Measurements from ENCODE around the gene DRC3. TPM values are rescaled to one million over a fixed set of nuclear protein-coding genes. Genes with fewer than 3 reads are reported as not detected.

Gene DRC3
- total and polyA plus RNA-seq, 2 donors (not counting 1 experiment from before 2014, with no cell fraction given), result 0.17 TPM; not detected in 1

DNA sequence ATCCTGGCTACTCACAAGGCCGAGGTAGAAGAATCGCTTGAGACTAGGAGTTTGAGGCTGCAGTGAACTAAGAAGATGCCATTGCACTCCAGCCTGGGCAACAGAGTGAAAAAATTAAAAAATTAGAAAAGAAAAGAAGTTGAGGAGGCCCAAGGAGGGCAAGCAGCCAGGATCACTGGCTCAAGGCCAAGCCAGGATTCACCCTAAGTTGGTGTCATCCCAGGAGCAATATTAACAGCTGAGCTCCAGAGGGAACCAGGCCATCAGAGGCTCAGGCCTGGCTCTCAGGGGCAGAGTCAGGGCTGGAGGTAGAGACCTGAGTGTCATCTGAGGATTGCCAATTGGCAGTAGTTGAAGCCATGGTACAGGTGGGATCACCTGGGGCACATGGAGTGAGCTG is 20.7 kb downstream of the DRC3 start:
- H3K4me1 Mint-ChIP-seq, result no peaks in the 10 kb centered on the region
- Histone ChIP-seq H3K9ac (ENCODE audit: low read length) (no peak overlapping the region), H3K79me2 (ENCODE audit: control insufficient read depth, insufficient read depth, low read length) (no peaks in the 10 kb centered on the region), H3K9me3 (ENCODE audit: control extremely low read depth in 1 of 3, control insufficient read depth in 2 of 3, insufficient read depth in 1 of 3, low read length in 2 of 3) (no peaks in the 10 kb centered on the region), H3K36me3 (replicated peaks in 1 of 2; ENCODE audit: control extremely low read depth in 1 of 2, control insufficient read depth in 1 of 2, extremely low read depth in 1 of 2, insufficient read depth in 2 of 2, low read length in 1 of 2) (no peaks in the 10 kb centered on the region), H3K4me3 (ENCODE audit: control extremely low read depth in 1 of 5, extremely low read depth in 1 of 5, insufficient read depth in 1 of 5, low read depth in 2 of 5, low read length in 4 of 5) (no peak overlapping the region), H3K27me3 (replicated peaks in 1 of 4; ENCODE audit: control extremely low read depth in 1 of 4, control insufficient read depth in 3 of 4, insufficient read depth in 4 of 4, low read length in 3 of 4) (no peaks in the 10 kb centered on the region), H2AFZ (ENCODE audit: insufficient read depth, low read depth, low read length, poor library complexity, severe bottlenecking) (no peak overlapping the region), H3K4me1 (ENCODE audit: control insufficient read depth in 2 of 2, insufficient read depth in 2 of 2, low read length in 2 of 2) (no peaks in the 10 kb centered on the region), H4K20me1 (ENCODE audit: control insufficient read depth, insufficient read depth, low read length, poor library complexity, severe bottlenecking) (no peaks in the 10 kb centered on the region), H3K27ac (ENCODE audit: low read length in 2 of 2) (no peak overlapping the region), H3K4me2 (replicated peaks; ENCODE audit: low read depth, low read length, poor library complexity, severe bottlenecking) (no peak overlapping the region)
- ChIA-PET POLR2A (no interaction called here), CTCF (interaction anchor here (1.4 kb wide), 1 partner anchor 9 kb away, joined by 3 read pairs; no protein-coding TSS in a partner anchor)
- H3K9me3 Mint-ChIP-seq (ENCODE audit: insufficient read depth), result no peaks in the 10 kb centered on the region
- no peak for TF ChIP-seq EZH2 (IDR thresholded peaks at IDR 0.05; ENCODE audit: borderline replicate concordance, insufficient read depth, low read depth, low read length, poor library complexity, severe bottlenecking)
- TF ChIP-seq, protein P1, sequence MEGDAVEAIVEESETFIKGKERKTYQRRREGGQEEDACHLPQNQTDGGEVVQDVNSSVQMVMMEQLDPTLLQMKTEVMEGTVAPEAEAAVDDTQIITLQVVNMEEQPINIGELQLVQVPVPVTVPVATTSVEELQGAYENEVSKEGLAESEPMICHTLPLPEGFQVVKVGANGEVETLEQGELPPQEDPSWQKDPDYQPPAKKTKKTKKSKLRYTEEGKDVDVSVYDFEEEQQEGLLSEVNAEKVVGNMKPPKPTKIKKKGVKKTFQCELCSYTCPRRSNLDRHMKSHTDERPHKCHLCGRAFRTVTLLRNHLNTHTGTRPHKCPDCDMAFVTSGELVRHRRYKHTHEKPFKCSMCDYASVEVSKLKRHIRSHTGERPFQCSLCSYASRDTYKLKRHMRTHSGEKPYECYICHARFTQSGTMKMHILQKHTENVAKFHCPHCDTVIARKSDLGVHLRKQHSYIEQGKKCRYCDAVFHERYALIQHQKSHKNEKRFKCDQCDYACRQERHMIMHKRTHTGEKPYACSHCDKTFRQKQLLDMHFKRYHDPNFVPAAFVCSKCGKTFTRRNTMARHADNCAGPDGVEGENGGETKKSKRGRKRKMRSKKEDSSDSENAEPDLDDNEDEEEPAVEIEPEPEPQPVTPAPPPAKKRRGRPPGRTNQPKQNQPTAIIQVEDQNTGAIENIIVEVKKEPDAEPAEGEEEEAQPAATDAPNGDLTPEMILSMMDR (IDR thresholded peaks at IDR 0.05), result no peak
- H3K4me3 Mint-ChIP-seq, result no peak overlapping the region
- H3K27ac Mint-ChIP-seq, result no peak overlapping the region
- H3K27me3 Mint-ChIP-seq, result no peaks in the 10 kb centered on the region
- DNase-seq (no peak), ATAC-seq (ENCODE audit: low read depth) (no peak)
- intact Hi-C loops (cut with micrococcal nuclease), result no loop called here
- WGBS (ENCODE audit: insufficient coverage), result 100% methylated on average over 1 of the region's 2 CpGs

DNA sequence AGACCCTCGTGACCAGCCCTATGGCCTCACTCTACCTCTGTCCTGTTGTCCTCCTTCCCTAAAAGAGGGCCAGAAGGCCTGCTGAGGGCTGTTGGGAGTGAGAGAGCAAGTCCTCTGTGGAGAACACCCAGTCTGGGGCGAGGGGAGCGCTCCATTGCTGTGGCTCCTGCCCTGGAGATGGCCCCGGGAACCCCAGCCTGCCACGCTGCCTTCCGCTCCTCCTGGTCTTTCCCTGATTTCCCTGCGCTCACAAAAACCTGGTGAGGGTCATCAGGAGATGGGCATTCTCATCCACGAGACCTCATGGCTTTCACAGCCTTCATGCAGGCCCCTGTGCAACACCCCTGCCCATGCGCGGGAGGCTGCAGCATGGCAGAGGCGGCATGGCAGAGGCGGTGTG is 21.2 kb downstream of the DRC3 start:
- H3K36me3 ChIP-seq (replicated peaks in 1 of 2; ENCODE audit: control extremely low read depth in 1 of 2, control insufficient read depth in 1 of 2, extremely low read depth in 1 of 2, insufficient read depth in 2 of 2, low read length in 1 of 2), result no peaks in the 10 kb centered on the region
- ATAC-seq (ENCODE audit: low read depth), result no peak
- H3K27ac ChIP-seq (ENCODE audit: low read length in 2 of 2), result no peak overlapping the region
- no peak overlapping the region for H2AFZ ChIP-seq (ENCODE audit: insufficient read depth, low read depth, low read length, poor library complexity, severe bottlenecking)
- TF ChIP-seq, protein P1 (IDR thresholded peaks at IDR 0.05), result no peak
- TF ChIP-seq EZH2 (IDR thresholded peaks at IDR 0.05; ENCODE audit: borderline replicate concordance, insufficient read depth, low read depth, low read length, poor library complexity, severe bottlenecking), result no peak
- H3K4me1 ChIP-seq (ENCODE audit: control insufficient read depth in 2 of 2, insufficient read depth in 2 of 2, low read length in 2 of 2), result no peaks in the 10 kb centered on the region
- intact Hi-C loops (cut with micrococcal nuclease), result no loop called here
- H3K79me2 ChIP-seq (ENCODE audit: control insufficient read depth, insufficient read depth, low read length), result no peaks in the 10 kb centered on the region
- no peak for DNase-seq
- no peak overlapping the region for H3K9ac ChIP-seq (ENCODE audit: low read length)
- no peaks in the 10 kb centered on the region for H4K20me1 ChIP-seq (ENCODE audit: control insufficient read depth, insufficient read depth, low read length, poor library complexity, severe bottlenecking)
- Mint-ChIP-seq H3K4me1 (no peaks in the 10 kb centered on the region), H3K27ac (no peak overlapping the region), H3K9me3 (ENCODE audit: insufficient read depth) (no peaks in the 10 kb centered on the region), H3K27me3 (no peaks in the 10 kb centered on the region), H3K4me3 (no peak overlapping the region)
- WGBS (ENCODE audit: insufficient coverage), result 96% methylated on average over 11 of the region's 12 CpGs
- no peak overlapping the region for H3K4me3 ChIP-seq (ENCODE audit: control extremely low read depth in 1 of 5, extremely low read depth in 1 of 5, insufficient read depth in 1 of 5, low read depth in 2 of 5, low read length in 4 of 5)
- H3K27me3 ChIP-seq (replicated peaks in 1 of 4; ENCODE audit: control extremely low read depth in 1 of 4, control insufficient read depth in 3 of 4, insufficient read depth in 4 of 4, low read length in 3 of 4), result no peaks in the 10 kb centered on the region
- CTCF ChIA-PET, result interaction anchor here (0.7 kb wide), 1 partner anchor 40 kb away, joined by 3 read pairs; no protein-coding TSS in a partner anchor
- H3K4me2 ChIP-seq (replicated peaks; ENCODE audit: low read depth, low read length, poor library complexity, severe bottlenecking), result no peak overlapping the region
- no peaks in the 10 kb centered on the region for H3K9me3 ChIP-seq (ENCODE audit: control extremely low read depth in 1 of 3, control insufficient read depth in 2 of 3, insufficient read depth in 1 of 3, low read length in 2 of 3)
- POLR2A ChIA-PET, result no interaction called here

Measured in B cell (primary cell).